Superior temporal gyrus (tissue), 1 donor: ENCODE results near the gene NOVA1.
"Not testable (repeated sequence)": the region's sequence is repeated elsewhere in the genome, so short reads cannot be mapped to it uniquely, and the experiment has no call there.

Experiments used
- DNase-seq: peaks from one replicate; pipeline ENCODE4 v3.0.0-alpha.2; 2016; ENCODE audit errors: extremely low spot score

Gene NOVA1, protein sequence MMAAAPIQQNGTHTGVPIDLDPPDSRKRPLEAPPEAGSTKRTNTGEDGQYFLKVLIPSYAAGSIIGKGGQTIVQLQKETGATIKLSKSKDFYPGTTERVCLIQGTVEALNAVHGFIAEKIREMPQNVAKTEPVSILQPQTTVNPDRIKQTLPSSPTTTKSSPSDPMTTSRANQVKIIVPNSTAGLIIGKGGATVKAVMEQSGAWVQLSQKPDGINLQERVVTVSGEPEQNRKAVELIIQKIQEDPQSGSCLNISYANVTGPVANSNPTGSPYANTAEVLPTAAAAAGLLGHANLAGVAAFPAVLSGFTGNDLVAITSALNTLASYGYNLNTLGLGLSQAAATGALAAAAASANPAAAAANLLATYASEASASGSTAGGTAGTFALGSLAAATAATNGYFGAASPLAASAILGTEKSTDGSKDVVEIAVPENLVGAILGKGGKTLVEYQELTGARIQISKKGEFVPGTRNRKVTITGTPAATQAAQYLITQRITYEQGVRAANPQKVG

DNA sequence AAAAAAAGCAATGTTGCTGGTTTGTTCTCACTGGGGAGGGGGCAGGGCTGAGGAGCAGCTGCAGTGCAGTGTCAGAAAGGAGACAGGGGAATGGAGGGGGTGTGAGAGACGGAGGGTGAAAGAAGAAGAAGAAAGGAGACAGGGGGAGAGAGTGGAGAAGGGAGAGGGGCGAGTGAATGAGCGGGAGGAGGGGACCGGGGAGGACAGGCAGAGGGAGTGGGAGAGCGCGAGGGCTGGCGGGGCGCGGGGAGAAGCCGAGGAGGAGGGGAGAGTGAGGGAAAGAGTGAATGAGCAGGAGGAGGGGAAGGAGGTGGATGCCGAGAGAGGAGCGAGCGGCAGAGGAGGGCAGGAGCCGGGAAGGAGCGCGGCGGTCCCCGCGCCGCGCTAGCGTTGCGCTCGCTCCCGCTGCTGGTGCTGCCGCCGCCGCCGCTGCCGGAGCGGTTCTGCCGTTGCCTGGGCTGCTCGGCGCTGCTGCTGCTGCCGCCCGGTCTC lies at the start of gene NOVA1:
Gene NOVA1, minus strand, starts transcription at position 445 of the 492 bp plus-strand sequence. CDS start 597 bp downstream, outside the sequence.
- DNase-seq: peak; percentile 62

- DNase-seq: not testable (repeated sequence)
Measured at GRCh38 chr14:26645057-26645456, 47.2 kb upstream of the NOVA1 start.

DNA sequence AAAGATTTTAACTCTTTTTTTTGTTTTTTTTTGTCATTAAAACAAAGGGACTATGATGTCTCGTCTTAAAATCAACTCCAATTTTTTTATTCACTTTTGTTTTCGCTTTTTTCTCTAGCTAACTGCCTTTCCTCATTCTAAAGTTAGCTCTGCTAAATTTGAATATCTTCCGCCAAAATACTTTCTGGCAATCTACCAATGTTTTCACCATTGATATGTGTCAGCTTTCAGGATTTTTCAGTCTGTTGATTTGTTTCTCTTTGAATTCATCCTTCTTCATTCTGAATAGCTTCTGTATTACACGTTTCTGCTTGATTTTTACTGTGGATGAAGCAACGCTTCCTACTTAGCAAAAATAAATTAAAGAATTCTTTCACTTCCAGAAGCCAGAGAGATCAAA lies 38.7 kb upstream of the NOVA1 start:
- DNase-seq: peak; percentile 29

DNA sequence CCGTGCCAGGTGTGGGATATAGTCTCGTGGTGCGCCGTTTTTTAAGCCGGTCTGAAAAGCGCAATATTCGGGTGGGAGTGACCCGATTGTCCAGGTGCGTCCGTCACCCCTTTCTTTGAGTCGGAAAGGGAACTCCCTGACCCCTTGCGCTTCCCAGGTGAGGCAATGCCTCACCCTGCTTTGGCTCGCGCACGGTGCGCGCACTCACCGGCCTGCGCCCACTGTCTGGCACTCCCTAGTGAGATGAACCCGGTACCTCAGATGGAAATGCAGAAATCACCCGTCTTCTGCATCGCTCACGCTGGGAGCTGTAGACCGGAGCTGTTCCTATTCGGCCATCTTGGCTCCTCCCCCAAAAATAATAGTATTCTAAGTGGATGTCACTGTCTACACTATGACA lies 37.1 kb upstream of the NOVA1 start:
- not testable (repeated sequence) for DNase-seq

DNA sequence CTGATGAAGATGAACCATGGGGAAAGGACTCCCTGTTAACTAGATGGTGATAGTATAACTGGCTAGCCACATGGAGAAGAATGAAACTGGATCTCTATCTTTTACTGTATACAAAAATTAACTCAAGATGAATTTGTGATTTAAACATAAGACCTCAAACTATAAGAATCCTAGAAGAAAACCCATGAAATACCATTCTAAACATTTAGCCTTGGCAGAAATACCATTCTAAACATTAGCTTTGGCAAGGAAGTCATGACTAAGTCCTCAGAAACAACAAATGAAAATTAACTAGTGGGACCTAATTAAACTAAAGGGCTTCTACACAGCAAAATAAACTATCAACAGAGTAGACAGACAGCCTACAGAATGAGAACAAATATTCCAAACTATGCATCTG lies 28.4 kb upstream of the NOVA1 start:
- no peak for DNase-seq

DNA sequence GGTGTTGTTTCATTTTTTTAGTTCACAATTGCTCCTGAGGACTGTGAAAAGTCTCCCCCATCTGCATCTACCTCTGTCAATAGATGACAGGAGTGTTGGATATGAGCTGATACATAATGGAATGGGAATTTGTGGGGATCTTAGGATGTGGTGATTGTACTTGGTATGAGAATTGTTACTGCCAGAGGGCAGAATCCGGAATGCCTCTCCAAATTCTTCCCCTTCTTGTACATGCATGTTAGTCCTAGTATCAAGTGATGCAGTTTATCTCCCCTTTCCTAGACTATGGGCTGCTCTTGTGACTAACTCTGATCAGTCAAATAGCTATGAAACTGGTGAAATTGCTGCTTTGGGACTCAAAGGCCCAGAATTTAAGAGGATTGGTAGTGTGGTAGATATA lies 24.8 kb upstream of the NOVA1 start:
- no peak for DNase-seq

DNA sequence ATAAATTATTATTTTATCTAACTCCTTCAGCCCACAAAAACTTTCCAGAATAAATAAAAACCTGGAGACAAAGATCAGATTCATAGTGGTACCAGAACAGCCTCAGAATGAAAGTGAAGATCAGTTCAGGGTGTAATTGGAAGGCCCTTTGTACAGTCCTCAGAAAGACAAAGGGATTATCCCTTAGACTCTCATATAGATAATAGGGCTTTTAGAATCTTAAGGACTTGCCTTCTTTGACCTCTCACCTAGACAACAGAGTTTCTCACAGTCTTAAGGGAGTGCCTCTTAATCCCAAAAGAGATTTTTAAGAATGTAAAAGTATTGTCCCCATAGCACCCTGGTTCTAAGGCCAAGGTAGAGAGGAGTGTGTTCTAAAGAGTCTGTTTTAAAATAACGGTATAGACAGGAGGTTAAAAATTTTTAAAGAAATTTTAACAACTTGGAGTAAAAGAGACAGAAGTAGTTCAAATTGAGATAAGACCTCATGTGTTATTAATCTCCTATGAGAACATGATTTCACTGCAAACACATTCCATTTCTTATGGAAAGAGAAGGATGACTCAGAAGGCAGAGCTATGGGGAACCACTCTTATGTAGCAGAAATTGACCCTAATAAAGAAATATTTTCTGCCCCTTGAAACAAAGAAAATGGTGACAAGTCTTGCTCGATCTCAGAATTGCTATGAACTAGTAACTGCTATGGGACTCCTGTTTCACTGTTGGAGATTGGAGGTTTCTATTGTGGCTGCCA lies 24.2 kb upstream of the NOVA1 start:
- DNase-seq: no peak

GRCh38 chr14:26621364-26621763 lies 23.5 kb upstream of the NOVA1 start:
- no peak for DNase-seq

GRCh38 chr14:26611259-26611658 lies 13.4 kb upstream of the NOVA1 start:
- DNase-seq: no peak

- DNase-seq: no peak
Measured at GRCh38 chr14:26606729-26607312, 9.0 kb upstream of the NOVA1 start.

DNA sequence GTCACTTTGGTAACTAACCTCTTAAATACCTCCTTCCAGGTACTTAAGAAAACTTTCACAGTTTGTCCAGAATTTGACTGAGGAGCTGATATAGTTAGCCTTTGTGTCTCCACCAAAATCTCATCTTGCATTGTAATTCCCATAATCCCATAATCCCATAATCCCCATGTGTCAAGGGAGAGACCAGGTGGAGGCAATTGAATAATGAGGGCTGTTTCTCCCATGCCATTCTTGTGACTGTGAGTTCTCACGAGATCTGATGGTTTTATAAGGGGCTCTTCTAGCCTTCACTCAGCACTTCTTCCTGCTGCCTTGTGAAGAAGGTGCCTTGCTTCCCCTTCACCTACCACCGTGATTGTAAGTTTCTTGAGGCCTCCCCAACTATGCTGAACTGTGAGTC lies 7.8 kb upstream of the NOVA1 start:
- DNase-seq: no peak

DNA sequence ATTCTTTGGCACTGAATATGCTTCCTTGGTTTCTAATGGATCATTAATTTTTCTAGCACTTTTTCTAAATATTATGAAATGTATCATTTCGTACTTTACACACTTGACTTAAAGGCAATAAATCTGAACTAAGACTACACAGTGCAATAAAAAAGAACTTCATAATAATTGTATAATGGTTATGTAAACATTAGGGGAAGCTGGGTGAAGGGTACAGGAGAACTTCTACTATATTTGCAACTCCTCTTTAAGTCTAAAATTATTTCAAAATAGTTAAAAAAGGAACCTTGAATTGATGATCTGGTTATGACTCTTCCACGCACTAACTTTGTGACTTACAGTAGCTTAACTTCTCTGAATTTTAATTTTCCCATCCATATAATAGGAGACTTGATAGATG lies 5.1 kb upstream of the NOVA1 start:
- no peak for DNase-seq

DNA sequence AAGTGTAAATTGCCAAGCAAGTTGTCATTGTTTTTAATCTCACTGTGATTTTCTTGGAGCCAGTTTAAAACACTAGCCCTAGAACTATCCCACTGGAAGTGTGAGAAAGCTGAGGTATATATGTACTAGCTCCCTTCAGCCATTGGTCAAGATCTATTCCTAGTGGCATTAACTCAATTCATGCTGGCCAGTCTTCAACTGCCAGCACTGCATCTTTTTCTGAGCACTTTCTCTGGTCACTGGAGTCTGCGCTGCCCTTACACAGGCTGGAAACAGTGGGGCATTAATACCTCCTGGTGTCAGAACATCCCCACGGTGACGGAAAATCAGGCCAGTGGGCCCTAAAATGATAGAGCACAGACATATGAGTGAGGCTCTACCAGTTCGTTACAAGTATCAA lies 4.0 kb upstream of the NOVA1 start:
- no peak for DNase-seq

- peak; percentile 79 for DNase-seq
Measured at GRCh38 chr14:26599291-26599690, 1.5 kb upstream of the NOVA1 start.

GRCh38 chr14:26598672-26599131 lies 869 bp upstream of the NOVA1 start:
- DNase-seq: no peak

GRCh38 chr14:26598081-26598671 lies 343 bp upstream of the NOVA1 start:
- peak; percentile 96 for DNase-seq

- peak; percentile 63 for DNase-seq
Measured at GRCh38 chr14:26597071-26597588, 703 bp downstream of the NOVA1 start.

- DNase-seq: peak; percentile 64
Measured at GRCh38 chr14:26596543-26597061, 1.2 kb downstream of the NOVA1 start.

DNA sequence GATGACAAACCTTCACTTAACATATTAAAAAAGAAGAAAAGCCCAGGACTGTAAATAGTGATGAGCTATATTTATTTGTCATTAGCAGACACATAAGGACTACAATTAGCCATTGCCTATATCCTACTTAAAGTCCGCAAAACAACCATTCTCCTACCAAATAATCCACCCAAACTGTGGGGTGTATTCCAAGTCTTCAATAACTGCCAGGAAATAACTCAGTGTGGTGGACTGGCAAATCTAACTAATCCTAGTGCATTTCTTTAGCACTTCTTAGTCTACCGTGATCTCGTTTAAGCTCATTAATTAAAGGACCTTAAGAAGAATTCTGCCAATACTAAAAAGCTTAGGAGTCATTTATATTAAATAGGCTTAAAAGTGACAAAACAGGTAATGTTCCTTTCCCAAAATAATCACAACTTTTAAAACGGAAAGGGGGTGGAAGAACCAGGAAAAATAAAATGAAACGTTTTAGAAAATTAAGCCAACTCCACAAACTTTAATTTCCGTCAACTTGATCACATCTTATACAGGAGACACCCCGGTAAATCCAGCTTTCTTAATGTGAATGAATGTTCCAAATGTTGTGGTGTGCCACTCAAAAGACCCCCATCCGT lies 1.8 kb downstream of the NOVA1 start:
- peak; percentile 71 for DNase-seq

DNA sequence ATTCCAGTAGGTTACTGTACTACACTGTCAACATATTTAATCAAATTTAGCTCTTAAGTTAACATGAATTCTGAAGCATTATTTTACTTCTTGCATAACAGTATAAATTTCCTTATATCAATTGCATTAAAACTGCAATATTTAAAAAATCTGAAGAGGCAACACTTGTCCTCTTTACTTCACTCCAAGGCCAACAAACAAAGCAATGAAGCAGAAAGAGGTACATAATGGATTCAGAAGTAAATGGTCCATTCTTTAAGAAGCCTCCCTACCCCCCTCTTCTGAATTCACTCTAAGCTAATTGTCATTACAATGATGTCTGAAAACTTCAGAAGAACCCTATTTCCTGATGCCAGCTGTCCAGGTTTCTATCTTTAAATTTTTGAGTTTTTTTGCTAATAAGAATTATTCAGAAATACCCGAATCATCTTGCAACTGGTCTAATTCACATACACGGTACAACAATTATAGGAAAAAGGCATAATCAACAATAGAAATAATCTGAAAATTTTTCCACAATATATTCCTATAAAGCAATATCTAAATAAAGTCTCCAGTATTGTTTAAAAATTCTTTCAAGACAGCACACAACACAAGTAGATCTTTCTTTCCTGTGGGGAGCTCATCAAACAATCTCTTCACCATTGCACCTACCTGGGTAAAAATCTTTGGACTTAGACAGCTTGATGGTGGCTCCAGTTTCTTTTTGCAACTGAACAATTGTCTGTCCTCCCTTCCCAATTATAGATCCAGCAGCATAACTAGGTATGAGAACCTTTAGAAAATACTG lies 2.9 kb downstream of the NOVA1 start:
- peak; percentile 78 for DNase-seq
